Upper lobe of left lung (tissue), 4 donors: Measurements from ENCODE around the gene DPF3.

Experiments
- CTCF ChIP-seq, 6 experiments: fragments of 450-650 bp in 4 of 6; fragments of 200-600 bp in 2 of 6; sonication (generic) in 2 of 6; IDR thresholded peaks; one replicate each; pipeline ENCODE4 v1.5.1; 2016 to 2019; ENCODE audit warnings: antibody characterized with exemption in 6 of 6
- EP300 ChIP-seq, 4 donors: sonication (generic); formaldehyde crosslinking; IDR thresholded peaks; one replicate each; pipeline ENCODE4 v1.5.1; 2017; ENCODE audit warnings: antibody characterized with exemption in 4 of 4, control low read depth in 2 of 4
- POLR2A ChIP-seq, 4 donors: fragments of 450-650 bp; IDR thresholded peaks; one replicate each; pipeline ENCODE4 v1.5.1; 2016 to 2017; ENCODE audit warnings: antibody characterized with exemption in 4 of 4, mild to moderate bottlenecking in 2 of 4
- POLR2AphosphoS5 ChIP-seq, 2 donors: sonication (generic); formaldehyde crosslinking; IDR thresholded peaks; one replicate each; pipeline ENCODE4 v1.5.1; 2017; ENCODE audit warnings: antibody characterized with exemption in 2 of 2

GRCh38 chr14:72774141-72774540 lies 119.8 kb downstream of the DPF3 start:
- TF ChIP-seq EP300 (IDR thresholded peaks at IDR 0.05) (no peak), CTCF (IDR thresholded peaks at IDR 0.05) (no peak), POLR2A (IDR thresholded peaks at IDR 0.05) (no peak), POLR2AphosphoS5 (IDR thresholded peaks at IDR 0.05) (no peak)
